ENCODE results near the gene PRUNE2.

DNA sequence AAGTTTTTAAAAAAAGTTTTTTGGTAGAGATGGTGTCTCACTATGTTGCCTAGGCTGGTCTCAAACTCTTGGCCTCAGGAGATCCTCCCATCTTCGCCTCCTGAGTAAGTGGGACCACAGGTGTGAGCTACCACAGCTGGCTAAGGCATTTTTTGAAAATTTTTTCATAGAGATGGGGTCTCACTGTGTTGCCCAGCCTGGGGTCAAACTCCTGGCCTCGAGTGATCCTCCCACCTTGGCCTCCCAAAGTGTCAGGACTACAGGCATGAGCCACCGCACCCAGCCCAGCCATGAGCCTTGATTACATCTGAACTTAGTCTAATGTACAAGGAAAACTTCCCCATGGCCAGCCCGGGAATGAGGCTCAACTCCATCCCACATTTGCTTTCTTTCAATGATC is 219.2 kb downstream of the PRUNE2 start:
- TF ChIP-seq EZH2 (IDR thresholded peaks at IDR 0.05; ENCODE audit: borderline replicate concordance) (no peak), CTCF (IDR thresholded peaks at IDR 0.05; ENCODE audit: poor library complexity) (no peak)

Measured in hepatocyte (in vitro differentiated cells).